Measurements from ENCODE around the gene CELA3A.
A peak's percentile ranks its signal among the peaks of the same experiment; 100 is the strongest.
"Not testable (repeated sequence)": the region's sequence is repeated elsewhere in the genome, so short reads cannot be mapped to it uniquely, and the experiment has no call there.

CELA3A gene

GRCh38 chr1:22031214-22031962 is 29.9 kb downstream of the CELA3A start:
- Histone ChIP-seq H3K4me3 (ENCODE audit: low read length) (no peak overlapping the region), H3K4me1 (ENCODE audit: low read length) (peaks cover 24% of the 10 kb centered on the region), H3K36me3 (replicated peaks; ENCODE audit: low read depth, low read length) (no peaks in the 10 kb centered on the region), H3K9ac (ENCODE audit: low read length) (peak overlapping the region; percentile 12; the same call in 1 of the 2 replicates), H3K27me3 (ENCODE audit: low read depth, low read length) (no peaks in the 10 kb centered on the region), H3K79me2 (ENCODE audit: low read length) (peaks cover 3% of the 10 kb centered on the region; the same call in 1 of the 2 replicates), H4K20me1 (ENCODE audit: insufficient read depth, low read length) (no peaks in the 10 kb centered on the region), H3K9me3 (ENCODE audit: insufficient read depth, low read length) (no peaks in the 10 kb centered on the region), H2AFZ (ENCODE audit: low read depth, low read length) (no peak overlapping the region), H3K4me2 (ENCODE audit: low read length) (peak overlapping the region; percentile 72), H3K27ac (ENCODE audit: low read length) (peak overlapping the region; percentile 14; the same call in 1 of the 2 replicates)
- TF ChIP-seq CTCF (IDR thresholded peaks at IDR 0.05; ENCODE audit: low read depth, low read length) (no peak), EZH2phosphoT487 (IDR thresholded peaks at IDR 0.05; ENCODE audit: low read depth) (no peak)

DNA sequence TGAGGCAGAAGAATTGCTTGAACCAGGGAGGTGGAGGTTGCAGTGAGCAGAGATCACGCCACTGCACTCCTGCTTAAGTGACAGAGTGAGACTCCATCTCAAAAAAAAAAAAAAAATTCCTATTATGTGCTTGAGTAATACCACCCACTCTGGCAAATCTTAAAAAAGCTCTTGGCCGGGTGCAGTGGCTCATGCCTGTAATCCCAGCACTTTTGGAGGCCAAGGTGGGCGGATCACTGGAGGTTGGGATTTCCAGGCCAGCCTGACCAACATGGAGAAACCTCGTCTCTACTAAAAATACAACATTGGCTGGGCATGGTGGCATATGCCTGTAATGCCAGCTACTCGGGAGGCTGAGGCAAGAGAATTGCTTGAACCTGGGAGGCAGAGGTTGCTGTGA is 33.4 kb downstream of the CELA3A start:
- not testable (repeated sequence) for H2AFZ ChIP-seq (ENCODE audit: low read depth, low read length); H3K36me3 ChIP-seq (replicated peaks; ENCODE audit: low read depth, low read length); H3K9me3 ChIP-seq (ENCODE audit: insufficient read depth, low read length); H3K27ac ChIP-seq (ENCODE audit: low read length); H4K20me1 ChIP-seq (ENCODE audit: insufficient read depth, low read length); H3K4me2 ChIP-seq (ENCODE audit: low read length); H3K9ac ChIP-seq (ENCODE audit: low read length); H3K4me3 ChIP-seq (ENCODE audit: low read length); H3K79me2 ChIP-seq (ENCODE audit: low read length); H3K27me3 ChIP-seq (ENCODE audit: low read depth, low read length)
- peaks cover 25% of the 10 kb centered on the region for H3K4me1 ChIP-seq (ENCODE audit: low read length)

DNA sequence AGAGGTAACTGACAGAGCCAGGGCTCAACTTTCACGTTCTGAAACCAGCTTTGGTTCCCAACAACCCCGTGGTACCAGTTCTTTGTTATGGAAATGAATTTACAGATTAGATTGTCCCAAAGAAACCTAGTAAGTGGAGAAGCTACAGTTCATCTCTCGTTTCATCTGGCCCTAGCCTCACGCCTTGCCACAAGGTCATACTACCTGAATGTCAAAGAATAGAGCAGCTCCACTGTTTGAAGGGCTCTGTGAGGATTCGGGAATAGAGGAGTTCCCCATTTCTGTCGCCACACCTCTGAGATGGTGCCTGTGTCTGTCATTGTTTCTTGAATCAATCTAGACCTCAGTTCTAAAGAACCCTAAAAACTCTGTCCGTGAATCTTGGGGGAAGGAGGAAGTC is 36.1 kb downstream of the CELA3A start:
- no peak overlapping the region for H3K9ac ChIP-seq (ENCODE audit: low read length)
- peak overlapping the region; percentile 24 for H3K4me2 ChIP-seq (ENCODE audit: low read length)
- H3K36me3 ChIP-seq (replicated peaks; ENCODE audit: low read depth, low read length), result no peaks in the 10 kb centered on the region
- H3K4me3 ChIP-seq (ENCODE audit: low read length), result no peak overlapping the region
- H4K20me1 ChIP-seq (ENCODE audit: insufficient read depth, low read length), result no peaks in the 10 kb centered on the region
- TF ChIP-seq EZH2phosphoT487 (IDR thresholded peaks at IDR 0.05; ENCODE audit: low read depth) (no peak), CTCF (IDR thresholded peaks at IDR 0.05; ENCODE audit: low read depth, low read length) (no peak)
- no peaks in the 10 kb centered on the region for H3K27me3 ChIP-seq (ENCODE audit: low read depth, low read length)
- peaks cover 24% of the 10 kb centered on the region for H3K4me1 ChIP-seq (ENCODE audit: low read length)
- no peaks in the 10 kb centered on the region for H3K9me3 ChIP-seq (ENCODE audit: insufficient read depth, low read length)
- no peak overlapping the region for H3K27ac ChIP-seq (ENCODE audit: low read length)
- no peaks in the 10 kb centered on the region for H3K79me2 ChIP-seq (ENCODE audit: low read length)
- peak overlapping the region; percentile 92 for H2AFZ ChIP-seq (ENCODE audit: low read depth, low read length)

- Histone ChIP-seq H4K20me1 (ENCODE audit: insufficient read depth, low read length) (no peaks in the 10 kb centered on the region), H3K4me2 (ENCODE audit: low read length) (peak overlapping the region; percentile 24; the same call in 1 of the 2 replicates), H3K4me3 (ENCODE audit: low read length) (no peak overlapping the region), H3K79me2 (ENCODE audit: low read length) (no peaks in the 10 kb centered on the region), H3K4me1 (ENCODE audit: low read length) (peaks cover 30% of the 10 kb centered on the region), H3K27me3 (ENCODE audit: low read depth, low read length) (no peaks in the 10 kb centered on the region), H2AFZ (ENCODE audit: low read depth, low read length) (peak overlapping the region; percentile 92; the same call in 1 of the 2 replicates), H3K27ac (ENCODE audit: low read length) (no peak overlapping the region), H3K9me3 (ENCODE audit: insufficient read depth, low read length) (no peaks in the 10 kb centered on the region), H3K9ac (ENCODE audit: low read length) (no peak overlapping the region), H3K36me3 (replicated peaks; ENCODE audit: low read depth, low read length) (no peaks in the 10 kb centered on the region)
- TF ChIP-seq EZH2phosphoT487 (IDR thresholded peaks at IDR 0.05; ENCODE audit: low read depth) (no peak), CTCF (IDR thresholded peaks at IDR 0.05; ENCODE audit: low read depth, low read length) (no peak)
Observed at GRCh38 chr1:22038036-22038435, 36.6 kb downstream of the CELA3A start.

Measured in OCI-LY3 (cell line).